ENCODE data around the gene ANAPC1.
"Not testable (repeated sequence)": the region's sequence is repeated elsewhere in the genome, so short reads cannot be mapped to it uniquely, and the experiment has no call there.

ANAPC1 gene

GRCh38 chr2:111905990-111906735 is 22.2 kb upstream of the ANAPC1 start:
- no peaks in the 10 kb centered on the region for H4K20me1 ChIP-seq (ENCODE audit: low read depth, low read length)
- no peaks in the 10 kb centered on the region for H3F3A ChIP-seq (ENCODE audit: insufficient read depth)
- H3K4me3 ChIP-seq (ENCODE audit: insufficient read depth, low read length, poor library complexity, severe bottlenecking): no peak overlapping the region
- H3K9me2 ChIP-seq (replicated peaks; ENCODE audit: insufficient read depth, low read length): no peaks in the 10 kb centered on the region
- H3K4me2 ChIP-seq (ENCODE audit: low read depth, low read length, poor library complexity, severe bottlenecking): no peak overlapping the region
- H3K9ac ChIP-seq (ENCODE audit: low read length): no peak overlapping the region
- TF ChIP-seq CTCF (IDR thresholded peaks at IDR 0.05; ENCODE audit: insufficient read depth, low read length, poor library complexity, severe bottlenecking) (no peak), EZH2phosphoT487 (conservative IDR thresholded peaks at IDR 0.05; ENCODE audit: low read length) (no peak)
- H3K27ac ChIP-seq (ENCODE audit: low read depth, low read length): no peak overlapping the region
- H2AFZ ChIP-seq (ENCODE audit: low read depth, low read length, severe bottlenecking): no peak overlapping the region
- no peaks in the 10 kb centered on the region for H3K27me3 ChIP-seq (ENCODE audit: low read length)
- H3K9me3 ChIP-seq (ENCODE audit: insufficient read depth, low read length): no peaks in the 10 kb centered on the region
- no peaks in the 10 kb centered on the region for H3K36me3 ChIP-seq (ENCODE audit: low read length)
- H3K79me2 ChIP-seq (ENCODE audit: insufficient read depth, low read length): no peaks in the 10 kb centered on the region

DNA sequence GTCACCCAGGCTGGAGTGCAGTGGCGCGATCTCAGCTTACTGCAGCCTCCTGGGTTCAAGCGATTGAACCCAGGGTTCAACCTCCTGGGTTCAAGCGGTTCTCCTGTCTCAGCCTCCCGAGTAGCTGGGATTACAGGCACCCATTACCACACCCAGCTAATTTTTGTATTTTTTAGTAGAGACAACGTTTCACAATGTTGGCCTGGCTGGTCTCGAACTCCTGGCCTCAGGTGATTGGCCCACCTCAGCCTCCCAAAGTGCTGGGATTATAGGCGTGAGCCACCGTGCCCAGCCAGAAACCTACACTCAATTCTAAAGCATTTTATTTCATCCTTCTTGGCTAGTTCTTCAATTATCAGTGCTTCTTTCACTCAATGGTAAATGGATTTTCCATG is 21.5 kb upstream of the ANAPC1 start:
- not testable (repeated sequence) for H3K36me3 ChIP-seq (ENCODE audit: low read length); H3K4me3 ChIP-seq (ENCODE audit: insufficient read depth, low read length, poor library complexity, severe bottlenecking); H2AFZ ChIP-seq (ENCODE audit: low read depth, low read length, severe bottlenecking); H3K9me2 ChIP-seq (replicated peaks; ENCODE audit: insufficient read depth, low read length); H3K4me2 ChIP-seq (ENCODE audit: low read depth, low read length, poor library complexity, severe bottlenecking); H3K9me3 ChIP-seq (ENCODE audit: insufficient read depth, low read length); H4K20me1 ChIP-seq (ENCODE audit: low read depth, low read length); H3K79me2 ChIP-seq (ENCODE audit: insufficient read depth, low read length); H3K27ac ChIP-seq (ENCODE audit: low read depth, low read length); H3K27me3 ChIP-seq (ENCODE audit: low read length); H3K9ac ChIP-seq (ENCODE audit: low read length); H3F3A ChIP-seq (ENCODE audit: insufficient read depth)

- TF ChIP-seq EZH2phosphoT487 (conservative IDR thresholded peaks at IDR 0.05; ENCODE audit: low read length): no peak
- no peak for TF ChIP-seq CTCF (IDR thresholded peaks at IDR 0.05; ENCODE audit: insufficient read depth, low read length, poor library complexity, severe bottlenecking)
- no peak overlapping the region for H3K4me2 ChIP-seq (ENCODE audit: low read depth, low read length, poor library complexity, severe bottlenecking)
- no peaks in the 10 kb centered on the region for H3K36me3 ChIP-seq (ENCODE audit: low read length)
- H2AFZ ChIP-seq (ENCODE audit: low read depth, low read length, severe bottlenecking): no peak overlapping the region
- no peak overlapping the region for H3K9ac ChIP-seq (ENCODE audit: low read length)
- H3K9me2 ChIP-seq (replicated peaks; ENCODE audit: insufficient read depth, low read length): no peaks in the 10 kb centered on the region
- H3K4me3 ChIP-seq (ENCODE audit: insufficient read depth, low read length, poor library complexity, severe bottlenecking): no peak overlapping the region
- H3K27me3 ChIP-seq (ENCODE audit: low read length): no peaks in the 10 kb centered on the region
- no peak overlapping the region for H3K27ac ChIP-seq (ENCODE audit: low read depth, low read length)
- no peaks in the 10 kb centered on the region for H3K79me2 ChIP-seq (ENCODE audit: insufficient read depth, low read length)
- H3K9me3 ChIP-seq (ENCODE audit: insufficient read depth, low read length): no peaks in the 10 kb centered on the region
- no peaks in the 10 kb centered on the region for H4K20me1 ChIP-seq (ENCODE audit: low read depth, low read length)
- no peaks in the 10 kb centered on the region; the same call in 1 of the 2 replicates for H3F3A ChIP-seq (ENCODE audit: insufficient read depth)
Measured at GRCh38 chr2:111904726-111905474, 20.9 kb upstream of the ANAPC1 start.

GRCh38 chr2:111903930-111904439 is 20.0 kb upstream of the ANAPC1 start:
- no peaks in the 10 kb centered on the region for H3K9me3 ChIP-seq (ENCODE audit: insufficient read depth, low read length)
- no peaks in the 10 kb centered on the region for H3K9me2 ChIP-seq (replicated peaks; ENCODE audit: insufficient read depth, low read length)
- no peaks in the 10 kb centered on the region for H3K79me2 ChIP-seq (ENCODE audit: insufficient read depth, low read length)
- H3K27ac ChIP-seq (ENCODE audit: low read depth, low read length): no peak overlapping the region
- no peak overlapping the region for H3K4me2 ChIP-seq (ENCODE audit: low read depth, low read length, poor library complexity, severe bottlenecking)
- no peak overlapping the region for H3K9ac ChIP-seq (ENCODE audit: low read length)
- TF ChIP-seq CTCF (IDR thresholded peaks at IDR 0.05; ENCODE audit: insufficient read depth, low read length, poor library complexity, severe bottlenecking): no peak
- TF ChIP-seq EZH2phosphoT487 (conservative IDR thresholded peaks at IDR 0.05; ENCODE audit: low read length): no peak
- no peaks in the 10 kb centered on the region for H3K36me3 ChIP-seq (ENCODE audit: low read length)
- H4K20me1 ChIP-seq (ENCODE audit: low read depth, low read length): no peaks in the 10 kb centered on the region
- H2AFZ ChIP-seq (ENCODE audit: low read depth, low read length, severe bottlenecking): no peak overlapping the region
- no peaks in the 10 kb centered on the region for H3K27me3 ChIP-seq (ENCODE audit: low read length)
- no peaks in the 10 kb centered on the region; the same call in 1 of the 2 replicates for H3F3A ChIP-seq (ENCODE audit: insufficient read depth)
- H3K4me3 ChIP-seq (ENCODE audit: insufficient read depth, low read length, poor library complexity, severe bottlenecking): no peak overlapping the region
